HG03558 (cell line): Measurements from ENCODE around the gene KAZN.

Source experiments
- ATAC-seq: cut with Tn5 transposase; IDR thresholded peaks from one replicate; pipeline ENCODE4 v1.9.1; 2021; ENCODE audit warnings: moderate number of reproducible peaks; ENCODE audit not compliant: unreplicated experiment; ENCODE audit errors: extremely low read depth

KAZN gene

DNA sequence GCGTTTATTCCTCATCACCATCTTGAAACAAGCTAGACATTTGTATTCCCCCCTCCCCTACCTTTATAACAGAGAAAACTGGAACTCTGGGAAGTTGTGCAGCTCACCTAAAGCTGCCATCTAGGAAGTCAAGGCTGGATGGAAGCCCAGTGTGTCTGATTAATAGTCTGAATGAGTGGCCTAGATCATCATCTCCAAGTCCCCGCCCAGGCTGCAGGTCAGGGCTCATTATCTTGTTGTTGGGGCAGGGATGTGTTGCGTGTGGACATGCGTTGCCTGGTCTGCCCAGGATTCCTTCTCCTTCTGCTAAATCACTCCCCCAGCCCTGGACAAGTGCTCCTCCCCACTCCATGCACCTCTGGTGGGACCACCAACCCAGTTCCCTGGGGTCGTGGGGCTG, 14.7 kb upstream of the KAZN start:
- no peak for ATAC-seq

DNA sequence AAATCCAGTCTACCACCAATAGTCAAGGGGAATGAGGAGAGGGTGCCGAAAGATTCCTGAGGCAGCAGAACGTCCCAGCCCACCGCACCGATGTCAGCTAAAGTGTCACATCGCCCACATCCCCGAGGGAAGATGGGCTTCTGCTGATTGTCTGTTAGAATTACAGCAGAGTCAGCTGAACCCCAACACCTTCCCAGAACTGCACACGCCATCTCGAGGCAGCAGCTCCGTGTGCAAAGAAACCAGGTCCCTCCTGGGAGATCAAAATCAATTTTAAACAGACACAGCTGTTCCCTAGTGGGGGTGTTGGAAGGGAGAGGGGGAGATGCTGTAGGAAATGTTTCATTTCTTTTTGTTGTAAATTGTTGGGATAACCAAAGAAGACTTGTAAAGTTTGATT, 12.8 kb upstream of the KAZN start:
- ATAC-seq: no peak

DNA sequence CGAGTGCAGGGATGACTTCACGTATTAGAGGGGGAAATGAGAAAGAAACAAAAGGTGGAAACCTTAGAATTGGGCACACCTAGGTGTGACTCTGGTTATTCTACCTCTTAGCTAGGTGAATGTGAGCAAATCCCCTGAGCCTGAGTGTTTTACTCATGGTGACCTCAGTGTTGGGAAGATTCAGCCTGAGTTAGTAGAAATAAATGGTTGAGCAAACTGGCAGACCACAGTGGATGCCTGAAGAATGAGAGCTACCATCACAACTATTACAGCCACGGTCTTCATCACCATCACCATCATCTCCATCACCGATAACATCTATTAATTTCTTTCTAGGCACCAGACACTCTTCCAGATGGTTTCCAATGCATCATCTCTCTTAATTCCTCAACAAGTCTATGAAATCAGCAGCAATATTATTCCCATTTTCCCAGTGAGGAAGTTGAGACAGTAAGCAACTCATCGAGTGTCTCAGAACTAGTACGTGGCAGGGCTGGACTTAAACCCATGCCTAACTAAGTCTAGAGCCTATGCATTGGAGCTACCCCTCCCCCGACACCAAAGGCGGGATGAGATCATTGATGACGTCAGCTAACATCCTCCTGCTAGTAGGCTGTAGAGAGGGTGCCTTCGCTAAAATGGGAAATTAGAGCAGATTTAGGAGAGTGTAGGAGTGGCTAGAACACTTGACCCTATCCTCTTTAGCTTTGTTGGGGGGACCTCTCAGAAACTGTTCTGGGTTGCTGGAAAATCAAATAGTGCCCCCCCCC, 7.9 kb upstream of the KAZN start:
- no peak for ATAC-seq

DNA sequence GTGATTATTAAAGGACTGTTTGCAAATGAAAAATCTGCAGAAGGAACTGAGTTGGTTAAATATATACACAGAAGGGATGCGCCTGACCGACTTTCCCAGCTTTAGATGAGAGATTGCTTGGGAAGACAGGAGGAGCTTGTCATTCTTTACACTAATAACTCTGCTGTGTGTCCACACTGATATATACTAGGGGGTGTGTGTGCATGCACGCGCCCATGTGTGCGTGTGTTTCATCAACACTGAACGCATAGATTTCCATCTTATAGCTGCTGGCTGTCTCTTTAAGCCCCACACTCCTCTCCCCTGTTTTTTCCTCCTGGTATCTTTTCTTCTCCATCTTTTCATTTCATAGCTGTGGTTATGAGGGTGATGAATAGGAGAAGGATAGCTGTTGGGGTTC, 6.9 kb upstream of the KAZN start:
- no peak for ATAC-seq

DNA sequence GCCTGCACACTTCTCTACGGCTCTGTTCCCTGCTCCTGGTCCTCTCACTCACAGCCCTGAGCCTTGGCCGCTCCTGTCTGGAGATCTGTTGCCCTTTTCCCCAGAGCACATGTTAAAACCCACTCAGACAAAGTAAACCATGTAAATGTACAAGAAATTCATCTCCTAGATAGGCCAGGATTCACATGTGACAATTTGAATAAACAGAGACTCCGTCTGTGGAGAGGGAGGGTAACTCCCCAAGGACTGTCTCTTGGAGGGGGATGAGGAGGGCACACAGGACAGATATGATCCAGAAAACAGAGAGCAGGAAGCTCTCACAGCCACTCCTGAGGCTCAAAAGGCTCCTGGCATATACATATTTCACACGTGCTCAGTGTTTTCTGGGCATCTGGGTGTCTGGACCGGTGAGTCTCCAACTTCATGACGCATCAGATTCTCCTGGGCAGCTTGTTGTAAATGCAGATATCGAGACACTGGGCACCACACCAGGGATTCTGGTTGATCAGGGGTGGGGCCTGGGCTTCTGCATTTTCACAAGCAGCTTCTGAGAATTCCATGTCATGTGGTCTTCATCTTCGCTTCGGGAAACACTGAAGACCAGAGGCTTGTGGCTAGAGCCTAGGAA, 6.4 kb upstream of the KAZN start:
- no peak for ATAC-seq

DNA sequence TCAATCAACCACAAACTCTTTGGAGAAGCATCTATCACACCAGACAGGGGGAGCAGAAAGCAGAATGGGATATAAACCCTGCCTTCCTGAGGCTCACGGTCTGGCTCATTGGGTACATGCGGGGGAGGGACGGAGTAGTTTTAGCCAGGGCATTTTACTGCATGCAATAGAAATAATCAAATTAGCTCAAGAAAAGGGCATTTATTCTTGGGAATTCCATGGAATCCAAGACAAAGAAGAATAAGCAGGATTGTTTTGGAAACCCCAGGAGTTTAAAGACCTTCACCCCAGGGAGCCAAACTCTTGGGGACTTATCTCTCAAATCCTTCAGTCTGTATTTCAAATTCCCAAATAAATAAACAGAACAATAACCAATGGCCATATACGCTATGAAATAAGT, 5.2 kb upstream of the KAZN start:
- no peak for ATAC-seq

DNA sequence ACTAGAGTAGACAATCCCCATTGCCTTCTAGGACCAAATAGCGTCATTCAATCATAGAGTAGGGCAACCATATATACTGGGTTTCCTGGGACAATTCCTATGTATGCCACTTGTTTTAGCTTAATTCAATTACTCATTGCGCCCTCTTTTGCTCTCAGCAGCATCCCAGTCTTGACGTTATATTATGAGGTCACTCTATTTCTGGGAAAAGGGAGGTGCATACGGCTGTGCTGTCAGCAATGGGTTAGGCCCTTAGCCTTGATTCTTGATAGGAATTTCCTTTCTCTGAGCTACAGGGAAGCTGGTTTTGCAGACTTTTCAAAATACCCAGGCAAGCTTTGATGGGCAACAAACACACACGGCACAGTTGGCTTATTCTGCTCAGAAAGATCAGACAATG, 4.4 kb upstream of the KAZN start:
- no peak for ATAC-seq

DNA sequence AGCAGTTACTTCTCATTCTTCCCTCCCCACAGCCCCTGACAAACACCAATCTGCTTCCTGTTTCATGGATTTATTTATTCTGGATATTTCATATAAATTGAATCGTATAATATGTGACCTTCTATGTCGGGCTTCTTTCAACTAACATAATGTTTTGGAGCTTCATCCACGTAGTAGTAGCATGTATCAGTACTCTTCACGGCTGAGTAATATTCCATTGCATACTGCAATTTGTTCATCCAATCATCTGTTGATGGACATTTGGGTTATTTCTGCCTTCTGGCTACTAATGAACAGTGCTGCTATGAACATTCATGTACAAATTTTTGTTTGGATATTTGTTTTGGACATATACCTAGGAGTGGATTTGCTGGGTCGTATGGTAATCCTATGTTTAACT, 1.9 kb upstream of the KAZN start:
- ATAC-seq: no peak

DNA sequence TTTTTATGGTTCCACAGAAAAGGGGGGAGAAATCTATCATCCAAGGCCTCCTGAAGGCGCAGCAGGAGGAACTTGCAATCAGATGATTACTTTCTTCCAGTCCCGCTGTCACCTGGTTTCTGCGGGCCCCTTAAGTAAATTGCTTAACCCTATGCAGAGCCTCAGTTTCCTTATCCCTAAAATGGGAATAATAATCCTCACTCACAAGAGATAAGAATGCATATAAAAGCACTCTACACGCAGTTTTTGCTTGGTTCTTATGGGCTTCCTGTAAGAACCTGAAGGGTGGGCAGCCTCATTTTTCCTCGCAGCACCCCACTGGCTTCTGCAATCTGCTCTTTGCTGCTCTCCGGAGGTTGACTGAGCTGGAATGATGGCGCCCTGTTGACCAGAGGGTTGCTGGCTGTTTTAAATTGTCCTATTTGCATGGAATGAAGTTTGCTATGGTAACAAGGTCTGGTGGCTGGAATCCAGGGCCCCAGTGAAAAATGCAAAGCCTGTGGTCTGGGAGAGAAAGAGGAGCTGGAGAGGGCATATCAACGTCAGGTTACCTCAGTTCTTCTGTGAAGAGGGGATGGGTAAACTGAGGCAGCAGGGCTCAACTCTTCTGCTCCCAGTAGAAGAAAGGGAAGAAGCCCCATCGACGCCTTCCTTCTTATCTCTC, 1.0 kb upstream of the KAZN start:
- ATAC-seq: no peak

DNA sequence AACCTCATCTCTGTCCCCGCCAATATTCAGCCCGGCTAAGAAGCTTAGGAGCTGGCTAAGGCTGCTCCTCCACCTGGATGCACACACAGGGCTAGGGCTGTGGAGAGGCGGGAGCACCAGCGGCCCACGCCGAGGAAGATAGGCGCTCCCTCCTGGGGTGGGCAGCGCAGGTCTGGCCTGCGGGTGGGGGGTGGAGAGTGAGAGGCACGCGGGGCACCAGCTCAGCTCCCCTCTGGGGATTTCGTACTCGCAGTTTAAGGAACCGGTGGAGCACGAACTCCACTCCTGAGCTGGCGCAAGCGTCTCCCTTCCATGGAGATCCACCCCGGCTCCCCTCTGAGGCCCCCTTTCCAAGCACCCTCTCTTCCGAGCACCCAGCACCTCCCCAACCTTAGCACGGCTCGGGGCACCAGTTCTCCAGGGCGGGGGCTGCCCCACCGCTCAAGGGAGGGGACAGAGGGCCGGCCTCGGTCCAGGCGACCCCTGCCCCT, 433 bp upstream of the KAZN start:
- ATAC-seq: no peak

DNA sequence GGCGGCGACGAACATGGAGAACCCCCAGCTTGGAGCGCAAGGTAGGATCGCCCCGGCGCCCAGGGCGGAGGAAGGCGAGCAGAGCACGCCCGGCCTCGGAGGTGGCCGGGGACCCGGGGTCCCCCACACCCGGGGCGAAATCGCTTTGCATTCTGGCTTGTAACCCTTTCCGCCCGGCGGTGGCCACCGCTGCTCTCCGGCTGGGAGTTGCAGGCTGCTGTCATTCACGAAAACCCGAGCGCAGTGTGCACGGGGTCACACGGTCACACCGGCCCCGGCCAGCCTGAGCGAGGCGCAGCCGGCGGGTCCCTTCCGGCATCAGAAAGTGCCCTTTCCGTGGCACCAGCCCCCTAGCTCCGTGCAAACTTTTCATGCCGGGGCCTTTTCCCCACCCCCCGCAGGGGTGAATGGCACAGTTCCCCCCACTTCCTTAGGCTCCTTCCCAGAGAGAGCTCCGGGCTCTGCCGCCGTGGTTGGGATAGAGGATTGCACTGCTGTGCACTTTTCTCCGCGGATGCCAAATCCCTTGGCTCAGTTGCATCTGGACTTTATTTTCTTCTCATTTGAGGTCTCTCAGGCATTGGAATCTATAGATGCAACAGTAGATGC, 802 bp downstream of the KAZN start:
- no peak for ATAC-seq

DNA sequence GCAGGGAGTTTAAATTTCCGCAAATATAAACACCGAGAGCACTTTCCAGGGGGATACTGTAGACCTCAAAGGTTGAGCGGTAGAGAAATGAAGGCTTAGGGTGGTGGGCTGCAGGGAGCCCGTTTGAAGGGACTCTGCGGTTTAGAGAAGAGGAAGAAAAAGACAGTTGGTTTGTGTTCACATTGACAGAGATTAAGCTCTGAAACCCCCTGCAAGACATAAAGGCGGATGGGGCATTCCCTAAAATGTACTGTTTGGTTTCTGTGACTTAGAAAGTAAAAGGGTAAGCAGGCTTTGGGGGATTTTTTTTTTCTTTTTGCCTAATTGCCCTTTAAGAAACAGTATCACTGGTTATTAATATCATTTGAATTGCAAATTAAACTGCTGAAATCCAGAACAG, 1.3 kb downstream of the KAZN start:
- ATAC-seq: no peak

DNA sequence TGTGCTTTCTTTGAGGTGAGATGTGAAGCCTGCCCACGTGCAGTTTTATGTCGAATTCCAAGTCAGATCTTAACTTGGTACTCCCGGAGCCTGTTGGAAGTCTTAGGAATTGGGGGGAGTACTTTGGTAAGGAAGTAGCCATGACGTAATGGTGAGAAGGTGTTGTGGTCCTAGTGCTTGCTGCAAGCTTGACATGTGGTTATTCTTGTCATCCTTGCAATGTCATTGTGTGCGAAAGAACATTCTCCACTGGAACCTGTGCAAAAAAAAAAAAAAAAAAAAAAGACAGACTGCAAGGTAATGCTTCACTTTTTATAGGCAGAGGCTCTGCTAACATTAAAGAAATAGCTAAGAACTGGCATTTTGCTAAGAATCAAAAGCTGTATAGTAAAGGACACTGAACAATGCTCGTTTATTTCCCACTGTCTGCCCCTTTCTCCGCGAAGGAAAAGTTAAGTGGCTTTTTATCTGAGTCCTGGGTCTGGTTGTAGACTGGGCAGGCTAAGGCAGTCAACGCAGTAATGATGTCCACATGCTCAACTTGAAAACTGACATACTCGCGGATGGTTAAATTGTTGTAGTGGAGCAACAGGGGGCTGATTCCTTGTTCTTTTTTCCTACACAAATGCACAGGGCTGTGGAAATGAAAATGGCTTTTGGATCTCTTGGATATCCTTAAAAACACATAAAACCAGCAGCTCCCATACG, 2.1 kb downstream of the KAZN start:
- ATAC-seq: no peak

DNA sequence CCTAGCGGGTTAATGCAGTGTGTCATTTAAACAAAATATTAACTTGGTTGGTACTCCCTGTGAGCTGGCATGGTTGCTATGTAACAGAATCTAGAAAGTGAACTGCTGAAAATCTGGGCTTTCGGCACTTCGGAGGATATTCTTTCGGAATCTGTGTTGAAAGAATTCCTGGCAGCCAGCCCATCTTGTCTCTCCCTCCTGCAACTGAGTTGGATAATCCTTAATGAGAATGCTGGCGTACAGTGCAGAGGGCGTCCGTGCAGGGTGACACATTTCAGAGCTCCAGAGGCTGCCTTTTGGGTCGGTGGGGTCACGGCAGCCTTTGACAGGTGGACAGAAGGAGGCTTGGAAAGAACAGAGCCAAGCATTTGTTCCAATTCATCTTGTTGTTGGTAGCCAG, 3.7 kb downstream of the KAZN start:
- no peak for ATAC-seq

DNA sequence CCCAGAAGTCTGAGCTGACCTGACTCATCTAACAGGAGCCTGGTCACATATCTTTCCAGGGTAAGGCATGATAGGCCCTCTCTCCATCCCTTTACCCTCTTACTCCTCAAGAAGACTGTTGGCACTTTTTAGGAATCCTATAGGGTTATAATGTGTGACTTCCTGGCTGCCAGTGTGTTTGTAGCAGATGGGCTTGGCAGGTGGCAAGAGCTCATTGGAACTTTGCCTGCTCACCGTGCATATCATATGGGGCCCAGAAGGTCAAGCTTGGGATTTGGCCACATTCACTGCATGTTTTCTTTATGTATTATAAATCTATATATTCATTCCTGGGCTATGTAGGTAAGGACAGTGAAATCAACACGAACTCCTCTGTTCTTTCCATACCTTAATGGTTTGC, 5.2 kb downstream of the KAZN start:
- ATAC-seq: no peak

DNA sequence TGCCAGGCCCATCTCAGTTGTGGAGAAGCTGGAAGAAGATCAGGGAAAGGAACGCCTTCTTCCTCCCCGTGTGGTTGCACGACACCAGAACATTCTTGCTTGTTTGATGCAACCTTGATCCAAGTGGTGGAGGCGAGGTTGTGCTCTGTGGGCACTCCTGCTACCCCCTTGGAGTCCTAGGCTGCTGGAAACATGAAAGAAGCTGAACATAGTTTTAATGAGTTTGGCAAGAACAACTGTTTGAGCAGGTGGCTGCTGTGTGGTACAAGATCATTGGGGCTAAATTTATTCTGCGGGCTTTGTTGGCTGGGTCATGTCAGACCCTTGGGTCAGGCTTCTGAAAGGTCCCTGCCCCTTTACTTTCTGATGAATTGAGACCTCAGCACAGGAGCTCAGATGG, 5.9 kb downstream of the KAZN start:
- no peak for ATAC-seq

DNA sequence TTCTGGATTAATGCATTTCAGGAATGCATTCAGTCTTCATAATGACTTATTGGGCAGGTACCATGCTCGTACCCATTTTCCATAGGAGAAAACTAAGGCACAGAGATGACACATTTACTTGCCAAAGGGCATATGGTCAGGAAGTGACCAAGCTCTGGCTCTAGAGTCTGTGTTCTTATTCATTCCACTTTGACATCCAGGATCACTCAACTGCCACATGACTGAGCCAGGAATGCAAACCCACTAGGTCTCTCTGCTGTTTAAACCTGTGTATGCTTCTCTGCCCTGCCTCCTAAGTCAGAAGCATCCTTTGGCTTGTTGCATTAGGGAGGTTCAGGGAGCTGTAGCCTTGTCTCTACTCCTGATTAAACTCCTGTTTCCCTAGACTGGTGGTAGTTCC, 7.5 kb downstream of the KAZN start:
- no peak for ATAC-seq

DNA sequence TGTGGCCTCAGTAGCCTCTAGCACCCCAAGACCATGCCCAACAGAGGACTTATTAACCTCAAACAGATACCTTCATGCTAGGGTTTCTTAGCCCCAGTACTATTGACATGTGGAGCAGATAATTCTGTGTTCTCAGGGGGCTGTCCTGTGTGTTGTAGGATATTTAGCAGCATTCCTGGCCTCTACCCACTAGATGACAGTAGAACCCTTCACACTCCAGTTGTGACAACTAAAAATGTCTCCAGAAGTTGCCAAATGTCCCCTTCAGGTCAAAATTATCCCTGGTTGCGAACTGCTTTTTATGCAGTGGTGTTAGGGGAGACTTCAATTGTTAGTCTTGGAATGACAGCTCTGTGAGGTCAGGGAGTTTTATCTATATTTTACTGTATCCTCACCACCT, 8.1 kb downstream of the KAZN start:
- no peak for ATAC-seq

DNA sequence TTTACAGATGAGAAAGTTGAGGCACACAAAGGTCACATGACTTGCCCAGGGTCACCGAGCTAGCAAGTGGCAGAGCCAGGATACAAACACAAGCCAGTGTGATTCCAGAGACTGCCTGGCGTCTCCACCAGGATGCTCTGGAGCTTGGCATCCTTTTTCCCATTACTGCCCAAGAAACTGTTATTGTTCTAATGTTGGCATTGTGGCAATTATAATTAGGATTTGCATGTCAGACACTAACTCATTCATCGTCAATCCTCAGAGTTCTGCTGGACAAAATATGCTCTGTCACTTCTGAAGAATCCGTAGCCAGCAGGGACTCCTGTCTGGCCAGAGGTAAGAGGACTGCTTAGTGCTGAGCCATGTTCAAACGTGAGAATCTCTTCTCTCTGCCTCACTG, 8.8 kb downstream of the KAZN start:
- ATAC-seq: no peak

DNA sequence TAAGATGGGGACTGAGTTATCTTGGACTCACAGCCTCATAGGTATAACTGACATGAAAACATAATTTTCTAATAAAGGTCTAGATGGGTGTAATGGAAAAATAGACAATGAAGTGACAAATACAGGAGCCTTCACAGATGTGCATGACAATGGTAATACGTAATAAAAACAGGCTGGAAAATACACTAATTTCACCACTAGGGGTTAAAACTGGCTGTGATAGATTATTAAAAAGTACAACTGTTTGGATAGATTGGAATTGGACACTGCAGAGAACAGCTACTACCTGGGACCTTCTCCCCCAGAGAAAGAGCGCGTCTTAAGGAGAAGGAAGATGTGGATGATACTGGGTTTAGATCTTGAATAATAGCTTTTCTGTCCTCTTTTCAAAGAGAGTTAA, 9.8 kb downstream of the KAZN start:
- ATAC-seq: no peak

DNA sequence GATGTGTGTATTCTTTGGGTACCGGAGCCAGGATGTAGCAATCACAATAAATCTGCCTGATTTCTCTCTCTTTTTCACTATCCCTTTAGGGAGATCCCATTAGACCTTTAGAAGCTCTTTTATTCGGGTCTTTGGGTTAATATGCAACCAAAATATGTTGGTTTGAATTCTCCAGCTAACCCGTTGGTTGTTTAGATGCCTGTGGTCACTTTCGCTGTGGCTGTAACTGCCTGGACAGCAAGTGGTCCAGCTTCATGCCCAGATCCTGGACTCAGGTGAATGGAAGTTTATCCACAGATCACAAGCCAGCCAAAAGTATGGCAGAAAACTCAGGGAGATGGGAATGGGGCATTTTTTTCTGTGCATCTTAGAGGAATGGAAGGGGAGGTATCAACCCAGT, 12.3 kb downstream of the KAZN start:
- no peak for ATAC-seq
